Diencephalon (tissue), 1 donor: ENCODE results near the gene GRID2. TPM values are rescaled to one million over a fixed set of nuclear protein-coding genes. Genes with fewer than 3 reads are reported as not detected.

Source experiments
- small RNA-seq: library from RNA; depleted of rRNA; stranded (forward); fragments of <200 nt; gene quantifications from one replicate; pipeline ENCODE3, GENCODE V24; 2014
- total RNA-seq: library from RNA; depleted of rRNA; stranded (reverse); fragments of >200 nt; gene quantifications from one replicate; pipeline ENCODE4 v1.2.3, GENCODE V29; 2014

Gene GRID2
- 56.5 TPM for total RNA-seq

DNA sequence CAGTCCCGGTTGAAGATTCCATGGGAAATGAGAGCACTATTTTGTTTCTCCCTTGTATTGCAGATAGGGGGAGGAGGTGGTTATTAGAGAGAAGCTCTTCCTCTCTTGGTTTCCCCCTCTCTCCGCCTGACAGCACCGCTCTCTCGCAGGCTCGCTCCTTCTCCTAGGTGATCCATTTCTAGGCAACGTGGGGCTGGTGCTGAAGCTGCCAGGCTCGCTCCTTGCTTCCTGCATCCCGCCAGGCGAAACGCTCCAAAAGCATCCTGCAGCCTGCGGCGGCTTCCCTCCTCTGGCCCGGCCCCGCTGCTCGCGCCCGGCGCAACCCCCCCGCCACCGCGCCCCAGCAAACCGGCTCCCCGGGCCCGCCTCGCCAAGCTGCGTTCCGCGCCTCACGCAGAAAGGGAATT lies at the start of gene GRID2:
TSS of gene GRID2 (plus strand) at position 346 of the 407 bp plus-strand sequence.

Small RNA genes within 50 kb of the gene (small RNA-seq; reads per million reads assigned to genes)
- not detected for gene RNA5SP164
